IMR-90 (cell line): ENCODE results near the gene ELAVL4.

Experiments used
- MXI1 ChIP-seq: IDR thresholded peaks from 2 replicates; pipeline ENCODE4 v1.6.1; 2012; ENCODE audit warnings: low read depth, mild to moderate bottlenecking, low read length, moderate library complexity, borderline replicate concordance
- RFX5 ChIP-seq: IDR thresholded peaks from 2 replicates; pipeline ENCODE4 v1.8.0; 2012; ENCODE audit warnings: low read depth, mild to moderate bottlenecking, low read length, moderate library complexity
- SMC3 ChIP-seq: fragments of 150-350 bp; IDR thresholded peaks from 2 replicates; pipeline ENCODE4 v1.6.1; 2016; ENCODE audit warnings: low read depth, mild to moderate bottlenecking, antibody characterized with exemption, low read length, moderate library complexity
- TF ChIP-seq, protein P1 (sequence below): conservative IDR thresholded peaks from 2 replicates; pipeline ENCODE4 v1.5.1; 2012; ENCODE audit warnings: mild to moderate bottlenecking, low read depth, low read length, improper control_type of control experiment

DNA sequence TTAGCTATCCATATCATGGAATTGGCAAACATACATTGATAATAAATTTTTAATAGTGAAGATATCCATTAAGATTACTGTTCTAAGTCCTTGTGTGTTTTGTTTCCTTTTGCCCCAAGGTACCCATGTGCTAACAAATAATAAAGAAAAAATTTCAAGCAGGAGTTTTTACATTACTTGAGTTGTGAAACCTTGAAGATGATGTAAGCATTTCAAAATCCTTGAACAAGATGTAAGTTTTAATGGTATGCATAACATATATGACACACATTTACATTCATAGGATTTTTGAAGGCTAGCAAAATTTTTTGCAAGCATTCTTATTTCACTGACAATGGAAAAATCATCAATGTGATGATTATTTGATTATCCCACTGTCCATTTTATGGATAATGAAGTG is 10.9 kb upstream of the ELAVL4 start:
- TF ChIP-seq, protein P1, sequence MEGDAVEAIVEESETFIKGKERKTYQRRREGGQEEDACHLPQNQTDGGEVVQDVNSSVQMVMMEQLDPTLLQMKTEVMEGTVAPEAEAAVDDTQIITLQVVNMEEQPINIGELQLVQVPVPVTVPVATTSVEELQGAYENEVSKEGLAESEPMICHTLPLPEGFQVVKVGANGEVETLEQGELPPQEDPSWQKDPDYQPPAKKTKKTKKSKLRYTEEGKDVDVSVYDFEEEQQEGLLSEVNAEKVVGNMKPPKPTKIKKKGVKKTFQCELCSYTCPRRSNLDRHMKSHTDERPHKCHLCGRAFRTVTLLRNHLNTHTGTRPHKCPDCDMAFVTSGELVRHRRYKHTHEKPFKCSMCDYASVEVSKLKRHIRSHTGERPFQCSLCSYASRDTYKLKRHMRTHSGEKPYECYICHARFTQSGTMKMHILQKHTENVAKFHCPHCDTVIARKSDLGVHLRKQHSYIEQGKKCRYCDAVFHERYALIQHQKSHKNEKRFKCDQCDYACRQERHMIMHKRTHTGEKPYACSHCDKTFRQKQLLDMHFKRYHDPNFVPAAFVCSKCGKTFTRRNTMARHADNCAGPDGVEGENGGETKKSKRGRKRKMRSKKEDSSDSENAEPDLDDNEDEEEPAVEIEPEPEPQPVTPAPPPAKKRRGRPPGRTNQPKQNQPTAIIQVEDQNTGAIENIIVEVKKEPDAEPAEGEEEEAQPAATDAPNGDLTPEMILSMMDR: no peak
- no peak for TF ChIP-seq RFX5
- no peak for TF ChIP-seq MXI1
- TF ChIP-seq SMC3: no peak
